Measurements from ENCODE around the gene ACOX3. TPM values are rescaled to one million over a fixed set of nuclear protein-coding genes. Genes with fewer than 3 reads are reported as not detected.

The ACOX3 gene
- polyA plus RNA-seq, 10 donors = 12.6 to 20.2 (median 15.5) TPM

DNA sequence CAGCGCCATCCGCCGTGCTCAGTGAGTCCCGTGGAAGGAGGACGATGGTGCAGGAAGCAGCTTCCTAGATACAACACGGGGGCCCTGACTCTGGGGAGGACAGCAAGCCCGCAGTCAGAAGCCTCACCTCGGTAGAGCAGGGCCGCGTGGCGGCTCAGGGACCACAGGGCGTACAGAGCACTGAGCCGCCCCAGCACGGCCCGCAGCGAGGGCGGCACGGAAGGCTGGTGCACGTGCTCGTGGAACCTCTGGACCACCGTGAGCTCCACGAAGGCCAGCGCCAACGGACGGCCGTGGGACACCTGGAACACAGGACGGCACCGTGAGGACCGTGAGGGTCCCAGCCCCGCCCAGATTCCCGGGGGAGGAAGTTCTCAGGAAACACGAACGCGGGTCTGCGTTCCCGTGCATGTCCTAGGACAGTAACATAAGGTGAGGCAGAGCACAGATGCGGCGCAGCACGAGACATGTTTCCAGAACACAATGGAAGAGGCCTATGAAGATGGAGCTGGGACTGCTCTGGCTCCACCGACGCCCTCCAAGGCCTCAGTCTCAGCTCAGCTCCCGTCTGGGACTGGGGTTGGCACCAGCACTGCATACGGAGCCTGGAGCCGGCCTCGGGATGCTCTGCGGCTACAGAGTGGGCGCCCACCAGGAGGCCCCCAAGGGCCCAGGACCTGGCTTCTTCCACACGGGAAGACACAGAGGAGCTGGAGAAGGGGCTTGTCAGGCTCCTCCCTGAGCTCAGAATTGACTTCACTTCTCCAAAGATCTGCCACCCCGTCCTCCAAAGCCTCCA, 65.5 kb downstream of the ACOX3 start:
- DNase-seq = no peak

- no peak for DNase-seq
Observed at GRCh38 chr4:8373973-8374545, 66.5 kb downstream of the ACOX3 start.

DNA sequence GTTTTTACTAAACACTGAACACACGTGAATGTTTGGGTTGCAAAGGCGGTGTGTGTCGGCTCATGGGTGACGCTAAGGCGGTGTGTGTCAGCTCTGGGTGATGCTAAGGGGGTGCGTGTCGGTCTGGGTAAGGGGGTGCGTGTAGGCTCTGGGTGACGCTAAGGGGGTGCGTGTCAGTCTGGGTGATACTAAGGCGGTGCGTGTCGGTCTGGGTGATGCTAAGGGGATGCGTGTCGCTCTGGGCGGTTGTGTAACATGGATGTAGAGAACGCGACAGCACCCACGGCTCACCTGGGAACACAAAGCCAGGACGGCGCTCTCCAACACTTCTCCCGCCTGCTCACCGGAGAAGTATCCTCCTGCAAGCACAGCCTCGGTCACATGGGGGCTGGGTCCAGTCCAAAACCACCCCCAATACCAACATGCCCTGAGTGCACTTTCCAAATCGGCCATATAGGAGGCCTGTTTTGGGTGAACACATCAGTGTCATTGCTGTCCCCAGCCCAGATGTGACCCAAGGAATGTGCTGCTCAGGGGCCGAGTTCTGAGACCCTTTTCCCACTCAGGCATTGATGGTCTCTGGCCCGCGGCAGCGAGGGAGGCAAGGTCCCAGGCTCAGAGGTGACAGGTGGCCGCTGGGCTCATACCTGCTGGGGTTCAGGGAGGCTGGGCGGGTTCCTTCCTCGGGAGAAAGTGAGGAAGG, 67.1 kb downstream of the ACOX3 start:
- DNase-seq = no peak

DNA sequence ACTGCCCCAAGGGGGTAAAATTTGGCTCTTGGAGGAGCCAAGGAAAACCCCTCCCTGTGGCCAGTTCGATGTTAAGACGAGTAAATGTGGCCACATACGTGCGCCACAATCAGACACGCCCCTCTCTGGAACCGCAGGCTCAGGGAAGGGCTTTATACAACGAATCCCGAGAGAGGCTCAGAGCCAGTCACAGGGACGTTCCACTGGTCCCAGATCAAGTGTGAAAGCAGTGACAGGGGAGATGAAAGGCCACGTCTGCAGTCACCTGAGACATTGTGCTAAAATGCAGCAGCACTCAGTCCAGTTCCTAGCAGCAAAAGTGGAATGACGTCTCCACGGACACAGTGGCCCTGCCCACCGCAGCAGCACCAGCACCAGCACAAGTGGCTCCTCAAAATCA, 68.0 kb downstream of the ACOX3 start:
- DNase-seq = no peak

DNA sequence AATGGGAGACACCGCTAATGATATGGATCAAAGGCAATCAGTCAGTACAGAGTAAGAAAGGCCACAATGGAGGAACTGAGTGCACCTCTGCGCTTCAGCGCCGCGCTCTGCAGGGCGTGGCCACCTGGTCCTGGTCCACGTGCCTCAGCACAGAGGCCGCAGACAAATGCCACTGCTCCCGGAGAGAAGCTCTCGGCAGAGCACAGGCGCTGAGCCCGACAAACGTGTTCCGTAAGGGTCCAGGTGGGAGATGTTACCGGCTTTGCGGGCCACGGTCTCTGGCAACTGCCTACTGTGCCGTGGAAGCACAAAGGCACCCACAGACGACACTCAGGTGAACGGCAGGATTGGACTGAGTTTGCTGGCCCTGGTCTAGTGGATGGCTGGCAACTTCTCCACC, 68.9 kb downstream of the ACOX3 start:
- no peak for DNase-seq

DNA sequence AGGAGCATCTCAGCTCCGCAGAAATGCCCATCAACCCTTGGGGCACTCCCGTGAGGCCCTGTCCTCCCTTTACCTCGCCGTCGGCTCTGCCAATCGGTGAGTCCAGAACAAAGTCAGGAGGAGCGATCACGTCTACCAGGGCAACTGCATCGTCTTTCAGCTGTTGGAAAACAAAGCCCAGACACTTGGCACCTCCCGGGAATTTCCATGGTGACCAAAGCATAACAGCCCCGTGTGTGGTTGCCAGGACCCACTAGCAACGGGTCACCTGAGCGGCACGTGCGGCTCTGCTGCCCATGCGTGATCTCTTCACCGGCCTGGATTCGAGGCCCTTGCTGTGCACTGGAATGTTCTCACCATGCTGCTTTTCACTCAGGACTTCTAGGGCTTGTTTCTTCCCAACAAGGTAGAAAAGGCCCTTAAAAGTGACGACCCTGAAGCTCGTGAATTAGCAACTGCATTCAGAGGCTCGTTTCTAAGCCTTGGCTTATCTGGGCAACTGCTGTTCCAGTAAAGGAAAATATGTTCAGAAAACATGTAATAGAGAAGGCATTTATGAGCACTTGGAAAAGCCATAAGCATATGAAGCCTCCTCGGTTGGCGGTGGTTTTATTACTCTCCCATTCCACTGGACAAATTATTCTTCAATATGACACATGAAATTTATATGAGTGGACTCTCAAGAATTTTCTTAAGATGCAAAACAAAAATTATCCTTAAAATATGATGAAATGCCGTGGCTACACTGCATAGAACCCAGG, 69.5 kb downstream of the ACOX3 start:
- DNase-seq = peak in 2 of 3 donors; percentile 44 to 58

DNA sequence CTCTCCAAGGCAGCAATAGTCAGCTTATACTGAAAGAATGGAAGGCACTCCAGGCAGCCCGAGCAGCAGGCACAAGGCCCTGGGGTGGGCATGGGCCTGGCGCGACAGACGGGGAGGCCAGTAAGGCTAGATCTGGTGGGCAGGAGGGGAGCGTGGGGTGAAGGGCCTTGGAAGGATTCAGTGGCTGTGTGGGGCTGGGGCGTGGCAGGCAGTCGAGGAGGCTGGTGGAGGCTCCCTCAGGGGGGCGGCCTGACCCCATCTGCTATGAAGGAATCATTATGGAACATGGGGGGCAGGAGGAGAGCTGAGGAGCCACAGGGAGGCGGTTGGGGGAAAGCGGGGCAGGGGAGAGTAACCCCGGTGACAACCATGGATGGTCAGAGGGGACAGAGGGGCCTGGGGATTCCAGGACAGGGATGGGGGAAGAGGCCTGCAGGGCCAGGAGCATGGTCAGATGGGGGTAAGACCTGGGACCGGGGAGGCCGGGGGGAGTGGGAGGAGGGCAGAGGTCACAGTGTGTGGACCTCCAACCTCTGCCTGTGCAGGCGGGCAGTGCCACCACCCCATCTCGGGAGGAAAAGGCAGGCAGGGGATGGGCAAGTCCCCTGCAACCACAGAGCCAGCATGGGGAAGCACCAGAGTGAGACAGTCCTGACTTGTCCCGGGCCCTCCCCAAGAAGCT, 70.3 kb downstream of the ACOX3 start:
- DNase-seq = no peak

- DNase-seq = no peak
Observed at GRCh38 chr4:8369426-8370105, 71.0 kb downstream of the ACOX3 start.

DNA sequence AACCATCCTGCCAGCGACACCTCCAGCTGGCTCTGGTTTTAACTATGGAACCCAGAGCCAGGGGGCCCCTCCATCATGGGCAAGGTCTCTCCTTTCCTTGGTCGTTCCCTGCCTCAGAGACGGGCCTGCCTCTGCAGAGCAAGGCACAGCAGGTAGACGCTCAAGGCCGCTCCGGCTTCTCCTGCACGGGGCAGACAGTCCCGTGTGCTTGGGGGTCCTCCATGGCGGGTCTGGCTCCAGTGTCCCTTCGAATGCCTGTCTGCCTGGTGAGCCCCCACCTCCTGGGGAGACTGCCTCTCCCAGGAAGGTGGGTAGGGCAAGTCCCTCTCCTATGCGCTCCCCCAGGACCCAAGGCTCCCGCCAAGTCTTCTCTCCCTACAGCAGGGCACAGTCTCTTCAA, 71.5 kb downstream of the ACOX3 start:
- no peak for DNase-seq

- DNase-seq = no peak
Observed at GRCh38 chr4:8368061-8368481, 72.5 kb downstream of the ACOX3 start.

GRCh38 chr4:8366601-8367000, 73.9 kb downstream of the ACOX3 start:
- DNase-seq = no peak

DNA sequence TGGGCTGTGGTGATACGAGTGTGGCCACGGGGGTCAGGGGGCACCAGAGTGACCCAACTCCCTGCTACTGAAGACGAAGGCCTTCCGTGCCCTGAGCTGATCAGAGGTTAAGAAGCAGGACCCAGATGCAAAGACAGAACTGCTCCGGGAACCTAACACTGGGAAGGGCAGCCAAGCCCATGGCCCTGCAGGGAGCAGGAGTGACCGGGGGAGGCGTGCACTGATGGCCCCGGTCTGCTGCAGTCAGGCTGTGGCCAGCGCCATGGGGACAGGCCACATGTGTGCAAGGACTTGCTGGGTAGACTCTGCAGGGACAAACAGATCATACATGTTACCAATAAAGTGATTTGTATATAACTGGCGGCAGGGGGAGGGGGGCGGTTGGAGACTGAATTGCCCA, 74.6 kb downstream of the ACOX3 start:
- DNase-seq = no peak

GRCh38 chr4:8365353-8365752, 75.2 kb downstream of the ACOX3 start:
- DNase-seq = no peak

- DNase-seq = no peak
Observed at GRCh38 chr4:8364848-8365350, 75.6 kb downstream of the ACOX3 start.

DNA sequence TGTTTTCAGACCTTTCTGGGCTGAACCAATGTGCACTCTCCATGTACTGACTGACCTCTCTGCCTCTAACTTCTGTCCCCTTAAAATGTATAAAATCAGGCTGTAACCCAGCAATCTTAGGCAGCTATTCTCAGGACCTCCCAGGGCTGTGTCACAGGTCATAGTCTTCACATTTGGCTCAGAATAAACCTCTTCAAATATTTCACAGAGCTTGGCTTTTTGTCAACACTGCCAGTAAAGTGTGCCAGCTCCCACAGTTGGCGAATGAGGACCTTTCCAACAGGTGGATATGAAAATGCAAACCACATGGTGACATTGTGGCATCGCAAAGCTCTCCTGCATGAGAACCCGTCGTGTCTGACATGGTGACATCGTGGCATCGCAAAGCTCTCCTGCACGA, 76.4 kb downstream of the ACOX3 start:
- no peak for DNase-seq

- no peak for DNase-seq
Observed at GRCh38 chr4:8362483-8362882, 78.0 kb downstream of the ACOX3 start.

GRCh38 chr4:8359193-8359592, 81.3 kb downstream of the ACOX3 start:
- DNase-seq = no peak

DNA sequence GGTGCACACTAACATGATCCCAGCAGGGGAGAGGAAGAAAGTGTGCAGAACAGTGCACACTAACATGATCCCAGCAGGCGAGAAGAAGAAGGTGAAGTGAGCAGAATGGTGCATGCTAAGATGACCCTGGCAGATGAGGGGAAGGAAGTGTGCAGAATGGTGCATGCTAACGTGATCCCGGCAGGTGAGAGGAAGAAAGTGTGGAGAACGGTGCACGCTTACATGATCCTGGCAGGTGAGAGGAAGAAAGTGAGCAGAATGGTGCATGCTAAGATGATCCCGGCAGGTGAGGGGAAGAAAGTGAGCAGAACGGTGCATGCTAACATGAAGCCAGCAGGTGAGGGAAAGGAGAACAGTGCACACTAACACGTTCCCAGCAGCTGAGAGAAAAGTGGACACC, 83.7 kb downstream of the ACOX3 start:
- DNase-seq = no peak

DNA sequence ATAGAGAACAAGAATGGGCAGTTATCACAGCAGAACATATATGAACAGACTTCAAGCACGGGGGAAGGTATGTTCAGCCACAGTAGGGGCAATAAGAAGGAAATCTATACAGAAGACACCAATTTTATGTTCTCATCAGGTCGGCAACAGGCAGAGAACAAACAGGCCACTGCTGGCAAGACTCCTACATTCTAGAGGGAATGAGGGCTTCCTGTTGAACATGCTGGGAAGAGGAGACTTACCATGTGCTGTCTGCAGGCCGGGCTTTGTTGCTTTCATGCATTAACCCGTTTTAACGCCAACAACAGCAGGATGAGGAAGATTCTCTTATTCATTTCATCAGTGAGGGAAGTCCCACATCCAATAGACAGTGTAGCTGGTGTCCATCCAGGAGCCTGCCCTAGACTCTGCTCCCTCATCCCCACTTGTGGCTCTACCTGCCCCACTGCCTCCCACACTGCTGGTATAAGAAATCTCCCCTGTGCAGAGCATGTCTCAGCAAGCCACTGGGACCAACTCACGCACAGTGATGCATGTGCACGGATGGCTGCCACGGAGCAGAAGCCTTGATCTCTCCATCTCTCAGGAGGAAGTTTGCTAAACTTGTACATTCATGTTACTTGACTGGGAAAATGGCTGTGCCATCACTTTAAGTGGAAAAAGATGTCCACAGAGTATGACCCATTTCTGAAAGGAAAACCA, 84.5 kb downstream of the ACOX3 start:
- DNase-seq = peak in 1 of 3 donors; percentile 45

GRCh38 chr4:8355306-8355705, 85.2 kb downstream of the ACOX3 start:
- DNase-seq = no peak
